Measurements from ENCODE around the gene PEAK1.

The PEAK1 gene

DNA sequence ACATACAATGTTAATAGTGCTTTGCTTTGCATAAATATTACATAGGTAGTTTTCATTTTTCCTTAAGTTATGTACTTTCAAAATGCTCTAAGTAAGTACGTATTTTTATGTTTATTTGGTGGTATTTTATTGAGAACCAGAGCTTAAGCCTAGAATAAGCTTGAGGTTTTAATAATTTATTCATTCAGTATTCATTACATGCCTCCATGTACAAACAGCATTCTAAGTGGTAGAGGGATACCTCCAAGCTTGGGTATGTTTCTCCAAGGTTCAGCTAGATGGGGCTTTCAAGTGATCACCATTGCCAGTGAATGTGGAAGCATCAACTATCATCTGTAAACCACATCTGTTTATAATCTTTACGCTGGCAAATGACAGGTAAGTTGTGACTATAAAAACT is 52.3 kb downstream of the PEAK1 start:
- DNase-seq (ENCODE audit: low read depth in 2 of 2): no peak

DNA sequence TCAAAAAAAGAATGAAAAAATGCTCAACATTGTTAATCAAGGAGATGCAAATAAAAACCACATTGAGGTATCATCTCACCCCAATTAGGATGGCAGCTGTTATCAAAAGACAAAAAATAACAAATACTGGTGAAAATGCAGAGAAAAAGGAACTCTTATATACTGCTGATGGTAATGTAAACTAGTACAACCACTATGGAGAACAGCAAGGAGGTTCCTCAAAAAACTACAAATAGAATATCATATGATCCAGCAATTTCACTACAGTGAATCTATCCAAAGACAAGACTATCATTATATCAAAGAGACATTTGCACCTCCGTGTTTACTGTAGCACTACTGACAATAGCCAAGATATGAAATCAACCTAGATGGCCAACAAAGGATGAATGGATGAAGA is 58.4 kb downstream of the PEAK1 start:
- DNase-seq (ENCODE audit: low read depth in 2 of 2): no peak

DNA sequence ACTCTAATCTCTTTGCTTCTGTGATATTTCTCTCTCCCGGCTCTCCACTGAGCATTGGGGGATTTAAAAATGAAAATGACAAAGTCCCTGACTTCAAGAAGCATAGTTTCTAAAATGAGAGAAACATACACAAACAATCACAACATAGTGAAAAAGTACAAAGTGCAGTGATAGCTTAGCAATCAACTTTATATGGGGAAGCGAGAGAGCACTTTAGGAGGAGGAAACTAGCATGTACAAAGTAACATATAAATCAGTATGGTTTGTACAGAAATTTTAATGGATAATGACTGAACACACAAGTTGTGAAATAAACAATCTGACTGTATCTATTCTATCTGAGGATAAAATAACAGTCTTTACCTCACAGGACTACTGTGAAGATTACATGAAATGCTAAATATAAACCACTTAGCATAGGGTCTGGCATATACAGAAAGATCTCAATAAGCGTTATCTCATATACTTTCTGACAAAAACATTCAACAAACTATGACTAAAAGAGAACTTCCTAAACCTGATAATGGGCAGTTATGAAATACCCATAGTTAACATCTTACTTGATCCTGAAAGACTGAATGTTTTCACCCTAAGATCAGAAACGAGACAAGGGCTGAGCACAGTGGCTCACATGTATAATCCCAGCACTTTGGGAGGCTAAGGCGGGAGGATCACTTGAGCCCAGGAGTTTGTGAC is 61.2 kb downstream of the PEAK1 start:
- no peak for DNase-seq (ENCODE audit: low read depth in 2 of 2)

DNA sequence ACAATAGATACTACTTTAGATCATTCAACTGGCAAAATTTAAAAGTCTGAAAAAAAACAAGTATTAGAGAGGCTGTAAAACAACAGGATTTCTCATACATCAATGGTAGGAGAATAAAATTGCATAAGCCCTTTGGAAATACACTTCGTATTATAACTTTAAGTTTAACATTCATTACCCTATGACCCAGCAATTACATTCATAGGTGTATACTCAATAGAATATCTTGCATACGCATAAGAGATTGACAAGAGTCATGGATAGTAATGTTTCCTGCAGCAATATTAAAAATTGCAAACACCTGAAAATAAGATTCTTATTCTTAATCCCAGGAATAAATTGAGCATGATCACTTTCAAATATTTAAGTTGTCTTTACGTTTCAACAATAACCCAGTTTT is 63.6 kb downstream of the PEAK1 start:
- DNase-seq (ENCODE audit: low read depth in 2 of 2): no peak

DNA sequence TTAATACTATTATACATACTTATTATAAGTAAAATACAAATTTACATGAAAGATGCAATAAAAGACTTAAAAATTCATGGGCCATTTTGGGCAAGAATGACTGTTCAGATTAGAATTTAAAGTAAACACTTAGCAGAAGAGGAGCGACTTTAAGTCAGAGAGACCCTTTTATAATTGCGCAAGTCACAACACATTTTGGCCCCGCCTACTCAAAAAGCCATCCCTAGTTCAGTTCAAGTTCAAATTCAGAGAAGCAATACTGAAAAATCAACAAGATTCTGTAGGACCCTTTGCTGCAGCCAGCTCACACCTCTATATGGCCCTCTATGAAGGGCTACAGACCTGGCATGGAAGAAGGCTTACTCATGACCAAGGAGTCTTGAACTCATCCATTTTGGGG is 64.6 kb downstream of the PEAK1 start:
- no peak for DNase-seq (ENCODE audit: low read depth in 2 of 2)

DNA sequence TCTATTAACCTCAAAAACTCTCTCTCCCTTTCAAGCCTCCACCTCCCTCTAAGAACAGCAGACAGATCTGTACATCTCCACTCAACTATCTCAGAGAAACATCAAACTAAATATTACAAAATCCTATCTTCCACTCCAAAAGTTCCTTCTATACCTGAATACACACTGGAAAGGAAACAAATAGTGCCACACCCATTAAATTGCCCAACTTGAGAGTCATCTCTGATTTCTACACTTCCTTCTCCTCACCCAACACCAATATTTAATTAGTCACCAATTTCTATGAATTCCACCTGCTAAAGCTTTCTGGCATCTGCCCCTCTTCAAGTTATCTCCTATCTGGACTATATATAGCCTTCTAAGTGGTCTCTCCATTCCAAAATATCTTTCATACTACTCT is 65.8 kb downstream of the PEAK1 start:
- no peak for DNase-seq (ENCODE audit: low read depth in 2 of 2)

DNA sequence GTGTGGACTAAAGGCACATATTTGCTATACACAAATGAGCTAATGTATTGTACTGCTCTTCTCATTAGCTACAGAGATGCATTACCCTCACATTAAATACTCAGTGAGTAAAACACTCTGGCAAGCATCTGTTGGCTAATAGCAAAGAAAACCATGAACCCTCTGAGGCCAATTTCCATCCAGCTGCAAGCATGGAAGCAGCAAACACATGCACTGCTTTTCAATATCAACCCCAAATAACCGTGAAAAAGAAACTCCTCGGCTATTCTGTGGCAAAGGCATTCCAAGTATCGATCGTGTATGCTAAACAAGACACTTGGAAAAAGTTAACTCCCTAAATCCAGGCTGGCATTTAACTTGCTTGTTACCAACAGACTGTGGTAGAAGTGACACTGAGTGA is 67.0 kb downstream of the PEAK1 start:
- DNase-seq (ENCODE audit: low read depth in 2 of 2): no peak

DNA sequence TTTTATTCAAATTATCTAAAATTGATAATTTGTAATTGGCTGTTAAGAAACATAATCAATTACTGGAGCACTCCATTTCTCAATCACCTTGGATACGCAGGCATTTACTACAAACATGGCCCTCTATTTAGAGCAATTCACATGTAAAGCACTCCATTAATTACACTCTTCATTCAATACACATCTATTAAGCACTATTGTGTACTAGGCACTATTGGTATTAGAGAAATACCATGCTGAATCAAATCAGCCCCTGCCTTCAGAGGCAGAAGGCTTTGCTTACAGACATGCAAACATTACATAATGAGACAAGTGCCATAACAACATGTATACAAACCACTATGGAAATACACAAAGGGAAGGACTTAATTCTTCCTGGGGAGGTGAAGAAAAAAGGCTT is 69.1 kb downstream of the PEAK1 start:
- DNase-seq (ENCODE audit: low read depth in 2 of 2): no peak

DNA sequence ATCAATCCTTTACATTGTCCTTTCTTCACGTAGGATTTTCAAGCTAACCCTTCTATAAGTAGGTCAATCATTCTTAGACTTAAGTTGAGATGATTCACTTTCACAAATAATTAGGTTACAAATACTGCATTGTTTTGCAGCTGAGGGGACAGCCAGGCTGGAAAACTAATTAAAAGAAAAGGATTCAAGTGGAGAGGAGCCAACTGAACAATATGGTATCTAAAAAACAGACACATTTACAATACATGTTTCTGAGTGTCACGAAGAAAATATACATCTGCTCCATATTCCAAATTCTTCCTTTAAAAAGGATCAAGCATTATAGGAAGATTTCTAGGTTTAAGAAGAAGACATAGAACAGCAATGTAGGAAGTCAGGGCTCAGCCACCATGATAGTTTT is 70.2 kb downstream of the PEAK1 start:
- DNase-seq (ENCODE audit: low read depth in 2 of 2): no peak

DNA sequence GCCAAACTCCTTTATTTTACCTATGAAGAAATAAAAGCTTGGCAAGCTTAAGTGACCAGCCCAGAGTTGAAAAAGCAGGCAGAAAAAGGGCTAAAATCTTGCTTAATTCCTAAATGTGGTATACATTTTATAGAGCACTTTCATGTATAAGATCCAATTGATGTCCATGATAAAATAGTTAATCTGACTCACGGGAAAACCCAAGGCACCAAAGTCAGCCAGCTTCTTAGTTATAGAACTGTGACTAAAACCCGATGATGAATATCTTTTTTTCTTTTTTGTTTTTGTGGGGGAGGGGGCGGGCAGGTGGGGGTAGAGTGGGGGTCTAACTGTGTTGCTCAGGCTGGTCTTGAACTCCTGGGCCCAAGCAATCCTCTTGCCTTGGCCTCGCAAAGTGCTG is 71.4 kb downstream of the PEAK1 start:
- no peak for DNase-seq (ENCODE audit: low read depth in 2 of 2)

DNA sequence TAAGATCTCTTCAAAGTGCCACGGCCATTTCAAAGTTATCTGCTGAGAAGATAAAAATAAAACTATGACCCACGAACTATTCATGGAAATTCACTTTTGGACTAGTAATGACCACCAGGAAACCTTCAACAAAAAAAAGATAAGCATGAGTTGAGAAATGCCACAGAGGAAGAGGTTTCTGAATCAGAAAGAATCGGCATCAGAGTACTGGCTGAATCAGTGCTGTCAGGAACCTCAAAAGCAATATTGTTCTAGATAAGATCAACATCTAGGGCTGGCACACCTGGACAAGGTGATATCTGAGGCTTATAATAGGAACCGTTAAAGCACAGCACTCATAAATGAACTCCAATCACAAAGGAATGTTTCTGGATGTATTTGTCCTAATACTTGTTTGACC is 72.7 kb downstream of the PEAK1 start:
- DNase-seq (ENCODE audit: low read depth in 2 of 2): no peak

DNA sequence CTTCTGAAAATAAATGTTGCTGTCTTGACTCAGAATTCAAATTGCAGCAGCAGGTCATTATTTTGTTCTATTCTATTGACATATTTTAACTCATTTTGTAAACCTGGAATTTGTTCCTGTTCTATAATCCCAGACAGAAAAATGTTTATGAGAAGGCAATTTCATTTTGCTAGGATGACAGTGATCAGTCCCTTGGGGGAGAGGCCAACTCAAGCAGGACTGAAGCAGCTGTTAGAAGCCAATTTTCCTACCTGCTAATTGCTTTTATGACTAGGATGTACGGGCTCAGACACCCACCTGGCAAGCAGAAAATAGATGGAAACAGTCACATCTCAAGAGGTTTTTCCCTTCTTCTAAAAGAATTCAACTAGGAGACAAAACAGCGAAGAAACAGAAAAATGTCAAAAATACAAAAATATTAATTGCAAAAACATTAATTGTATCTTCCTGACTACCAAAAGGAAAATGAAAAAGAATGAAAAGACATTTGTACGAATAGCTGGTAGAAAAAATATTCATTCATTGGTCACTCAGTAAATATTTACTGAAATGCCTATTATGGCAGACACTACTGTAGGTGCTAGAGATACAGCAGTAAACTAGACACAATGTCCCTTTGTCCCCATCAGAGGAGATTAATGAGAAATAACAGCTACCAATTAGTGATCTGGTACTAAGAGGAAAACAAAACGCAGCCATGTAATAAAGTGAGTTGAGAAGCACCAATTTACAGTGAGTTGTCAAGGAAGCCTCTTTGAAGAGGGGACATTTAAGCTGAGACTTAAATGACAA is 73.5 kb downstream of the PEAK1 start:
- DNase-seq (ENCODE audit: low read depth in 2 of 2): no peak

DNA sequence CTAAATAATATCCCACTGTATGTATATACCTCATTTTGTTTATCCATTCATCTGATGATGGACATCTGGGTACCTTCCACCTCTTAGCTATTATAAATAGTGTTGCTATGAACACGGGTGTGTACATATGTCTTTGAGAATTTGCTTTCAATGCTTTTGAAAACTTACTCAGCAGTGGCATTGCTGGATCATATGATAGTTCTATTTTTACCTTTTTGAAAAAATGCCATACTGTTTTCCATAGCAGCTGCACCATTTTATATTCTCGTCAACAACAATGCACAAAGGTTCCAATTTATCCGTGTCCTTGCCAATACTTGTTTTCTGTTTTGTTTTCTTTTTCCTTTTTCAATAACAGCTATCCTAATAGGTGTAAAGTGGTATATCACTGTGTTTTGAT is 77.1 kb downstream of the PEAK1 start:
- no peak for DNase-seq (ENCODE audit: low read depth in 2 of 2)

DNA sequence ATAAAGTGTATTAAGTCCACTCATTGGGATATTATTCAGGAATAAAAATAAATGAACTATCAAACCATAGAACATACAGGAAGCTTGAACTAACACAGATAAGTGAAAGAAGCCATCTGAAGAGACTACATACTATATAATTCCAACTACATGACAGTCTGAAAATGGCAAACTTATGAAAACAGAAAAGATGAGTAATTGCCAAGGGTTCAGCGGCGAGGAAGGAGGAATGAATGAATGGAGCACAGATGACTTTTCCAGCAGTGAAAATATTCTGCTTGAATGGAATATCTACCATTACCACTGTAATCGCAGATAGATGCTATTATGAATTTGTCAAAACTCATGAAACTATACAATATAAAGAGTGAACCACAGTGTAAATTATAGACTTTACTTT is 79.7 kb downstream of the PEAK1 start:
- no peak for DNase-seq (ENCODE audit: low read depth in 2 of 2)

DNA sequence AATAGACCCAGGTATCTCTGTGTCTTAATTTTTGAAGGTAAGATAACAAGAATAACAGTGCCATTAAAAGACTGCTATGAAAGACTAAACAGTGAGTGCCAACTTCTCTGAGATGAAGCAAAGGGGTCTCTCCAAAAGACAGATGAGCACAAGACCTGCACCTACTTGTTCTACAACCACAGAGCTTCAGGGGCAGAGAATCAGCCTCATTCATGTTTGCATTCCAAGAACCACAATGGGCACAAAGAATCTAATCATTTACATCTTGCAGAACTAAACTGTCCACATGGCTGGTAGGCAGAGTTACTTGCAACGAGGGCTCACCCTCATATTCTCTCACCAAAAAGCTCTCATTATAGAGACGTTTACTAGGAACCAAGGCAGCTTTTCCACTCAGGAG is 83.9 kb downstream of the PEAK1 start:
- no peak for DNase-seq (ENCODE audit: low read depth in 2 of 2)

DNA sequence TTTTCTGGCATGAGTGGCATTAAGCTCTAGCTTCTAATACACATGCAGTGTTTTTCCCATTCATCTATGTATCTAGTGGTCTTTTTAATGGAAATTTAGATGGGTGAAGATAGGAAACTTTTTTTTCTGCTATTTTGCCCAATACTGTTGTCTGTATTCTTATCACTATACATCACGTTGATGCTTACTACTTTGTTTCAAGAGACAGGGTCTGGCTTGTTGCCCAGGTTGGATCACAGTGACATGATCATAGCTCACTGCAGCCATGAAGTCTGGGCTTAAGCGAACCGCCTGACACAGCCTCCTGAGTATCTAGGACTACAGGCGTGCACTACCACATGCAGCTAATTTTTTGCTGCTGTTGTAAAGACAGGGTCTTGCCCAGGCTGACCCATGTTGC is 84.6 kb downstream of the PEAK1 start:
- no peak for DNase-seq (ENCODE audit: low read depth in 2 of 2)

DNA sequence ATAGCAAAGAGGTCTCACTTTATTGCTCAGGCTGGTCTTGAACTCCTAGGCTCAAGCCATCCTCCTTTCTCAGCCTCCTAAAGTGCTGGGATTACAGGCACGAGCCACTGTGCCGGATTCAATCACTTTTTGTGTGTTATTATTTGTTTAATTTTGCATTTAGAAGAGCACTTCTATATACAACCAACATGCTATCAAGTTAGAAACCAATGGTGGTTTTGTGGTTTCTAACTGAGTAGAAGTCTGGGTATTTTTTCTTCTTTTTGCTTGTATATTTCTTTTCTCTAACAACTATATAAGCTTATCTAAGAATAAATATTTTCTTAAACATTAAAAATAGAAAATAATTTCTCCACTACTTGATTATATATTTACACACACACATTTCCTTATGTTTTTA is 86.7 kb downstream of the PEAK1 start:
- no peak for DNase-seq (ENCODE audit: low read depth in 2 of 2)

DNA sequence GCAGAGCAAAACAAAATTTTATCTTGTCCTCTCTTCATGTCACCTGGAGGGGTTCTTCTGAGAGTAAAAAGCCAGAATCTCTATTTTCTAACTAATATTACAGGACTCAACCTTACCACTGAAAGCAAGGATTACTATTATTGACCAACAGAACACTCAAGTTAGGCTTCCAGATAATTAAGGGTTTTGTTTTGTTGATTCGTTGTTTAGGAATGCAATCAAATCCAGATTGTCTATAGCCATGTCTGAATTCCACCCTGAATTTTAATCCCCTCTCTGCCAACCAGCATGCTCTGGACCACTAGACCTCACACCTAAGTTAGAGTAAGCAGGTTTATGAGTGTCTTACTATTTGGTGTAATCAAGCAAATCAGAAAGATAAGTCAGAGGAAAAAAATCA is 90.7 kb downstream of the PEAK1 start:
- DNase-seq (ENCODE audit: low read depth in 2 of 2): no peak

DNA sequence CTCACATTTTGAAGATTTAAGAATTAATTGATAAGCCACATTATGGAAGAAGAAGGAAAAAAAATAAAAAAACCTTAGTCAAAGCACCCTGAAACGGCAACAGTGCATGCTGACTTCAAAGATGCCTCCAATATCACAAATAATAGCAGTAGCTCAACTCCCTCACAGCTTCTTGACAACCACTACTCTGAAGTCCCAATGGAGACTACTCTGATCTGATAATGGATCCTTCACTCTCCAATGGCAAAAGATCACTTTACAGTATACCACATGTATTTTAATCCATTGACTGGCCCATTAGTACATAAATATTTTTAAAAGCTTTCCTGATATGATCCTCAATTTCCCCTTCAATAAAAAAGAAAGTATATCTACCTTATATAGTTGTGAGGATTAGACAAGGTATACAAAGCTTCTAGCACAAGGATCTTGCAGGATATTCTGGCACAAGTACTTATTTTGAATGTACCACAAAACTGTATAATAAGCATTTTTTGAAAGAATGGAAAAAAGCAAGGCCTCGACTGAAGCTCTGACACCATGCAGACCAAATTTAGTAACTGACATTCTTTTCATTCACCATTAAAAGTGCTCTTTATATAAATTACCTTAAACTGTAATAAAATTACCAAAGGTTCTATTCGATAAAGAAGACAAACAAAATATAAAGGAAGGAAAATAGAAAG is 91.9 kb downstream of the PEAK1 start:
- no peak for DNase-seq (ENCODE audit: low read depth in 2 of 2)

DNA sequence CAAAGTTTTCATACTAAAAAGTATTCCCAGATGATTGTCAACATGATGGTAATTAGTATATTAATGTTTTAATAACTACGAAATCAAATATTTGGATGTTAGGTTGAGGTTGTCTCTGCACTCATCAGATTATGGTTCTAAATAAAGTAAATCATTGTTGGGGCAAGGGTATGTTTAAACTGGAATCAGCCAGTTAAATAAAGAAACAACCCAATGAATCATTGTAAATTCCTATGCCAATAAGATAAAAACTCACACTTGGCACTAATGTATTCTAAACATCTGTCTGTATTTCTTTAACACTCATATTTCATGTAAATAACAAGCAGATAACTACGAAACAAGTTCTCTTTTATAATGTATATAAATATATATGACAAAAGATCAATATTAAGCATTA is 92.7 kb downstream of the PEAK1 start:
- DNase-seq (ENCODE audit: low read depth in 2 of 2): no peak

DNA sequence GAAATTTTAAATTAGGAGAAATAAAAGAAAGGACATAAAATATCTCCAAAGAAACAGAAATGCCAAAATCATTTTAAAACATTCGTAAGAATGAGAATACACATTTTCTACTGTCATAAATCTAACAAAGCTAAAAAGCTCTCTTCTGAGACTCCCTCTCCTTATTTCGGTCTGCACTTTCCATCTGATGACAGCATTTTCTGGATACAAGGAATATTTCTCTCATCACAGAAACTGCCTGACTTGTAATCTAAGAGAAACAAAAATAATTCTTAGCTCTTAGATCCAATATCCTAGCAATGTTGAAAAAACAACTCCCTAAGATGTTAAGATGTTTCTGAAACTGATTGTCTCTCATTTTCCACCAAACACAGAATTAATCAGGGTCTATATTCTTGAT is 93.5 kb downstream of the PEAK1 start:
- no peak for DNase-seq (ENCODE audit: low read depth in 2 of 2)

DNA sequence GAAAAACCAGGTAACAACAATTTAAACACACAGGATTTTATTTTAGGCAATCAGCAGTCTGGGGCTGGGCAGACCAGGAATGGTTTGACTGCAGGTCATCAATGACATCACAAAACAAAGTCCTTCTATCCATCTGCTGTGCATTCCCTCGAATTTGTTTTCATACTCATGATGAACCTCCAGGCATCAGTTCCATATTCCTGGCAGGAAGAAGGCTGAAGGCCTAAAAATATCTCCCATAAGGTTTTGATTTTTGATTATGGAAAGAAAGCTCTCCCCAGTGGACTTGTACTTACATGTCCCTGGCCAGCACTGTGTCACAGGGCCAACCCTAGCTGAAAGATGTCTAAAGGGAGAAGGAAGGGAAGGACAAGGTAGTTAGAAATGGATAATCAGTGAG is 107.4 kb downstream of the PEAK1 start:
- no peak for DNase-seq (ENCODE audit: low read depth in 2 of 2)
